Stimulated activated CD4-positive, alpha-beta T cell treated with anti-CD3 and anti-CD28 coated beads, Interleukin-4, amount 100 ng/mL, for 4 hours (primary cell): ENCODE data around the gene CFAP61.
"Not testable (repeated sequence)": the region's sequence is repeated elsewhere in the genome, so short reads cannot be mapped to it uniquely, and the experiment has no call there.

Source experiments
- DNase-seq, 2 experiments: peaks; one replicate each; pipeline ENCODE4 v3.0.0-alpha.2; 2020

CFAP61 gene

GRCh38 chr20:20333866-20334265 is 281.5 kb downstream of the CFAP61 start:
- DNase-seq: no peak

- no peak for DNase-seq
Observed at GRCh38 chr20:20334489-20334888, 282.2 kb downstream of the CFAP61 start.

GRCh38 chr20:20338133-20338730 is 285.9 kb downstream of the CFAP61 start:
- DNase-seq: no peak

- no peak for DNase-seq
Observed at GRCh38 chr20:20340443-20340842, 288.1 kb downstream of the CFAP61 start.

- DNase-seq: no peak
Observed at GRCh38 chr20:20341371-20341770, 289.0 kb downstream of the CFAP61 start.

- no peak for DNase-seq
Observed at GRCh38 chr20:20342066-20342465, 289.7 kb downstream of the CFAP61 start.

- DNase-seq: no peak
Observed at GRCh38 chr20:20343932-20344331, 291.6 kb downstream of the CFAP61 start.

- no peak for DNase-seq
Observed at GRCh38 chr20:20344476-20344875, 292.1 kb downstream of the CFAP61 start.

GRCh38 chr20:20353576-20353975 is 301.2 kb downstream of the CFAP61 start:
- no peak for DNase-seq

GRCh38 chr20:20355503-20355902 is 303.2 kb downstream of the CFAP61 start:
- not testable (repeated sequence) for DNase-seq

GRCh38 chr20:20358801-20359200 is 306.5 kb downstream of the CFAP61 start:
- DNase-seq: no peak

- DNase-seq: no peak
Observed at GRCh38 chr20:20359628-20360027, 307.3 kb downstream of the CFAP61 start.

GRCh38 chr20:20360464-20360863 is 308.1 kb downstream of the CFAP61 start:
- peak in 1 of 2 experiments; percentile 20 for DNase-seq

- DNase-seq: no peak
Observed at GRCh38 chr20:20362774-20363433, 310.6 kb downstream of the CFAP61 start.

GRCh38 chr20:20363434-20363798 is 311.1 kb downstream of the CFAP61 start:
- DNase-seq: no peak

- no peak for DNase-seq
Observed at GRCh38 chr20:20363799-20364592, 311.7 kb downstream of the CFAP61 start.

GRCh38 chr20:20364593-20365479 is 312.5 kb downstream of the CFAP61 start:
- no peak for DNase-seq

GRCh38 chr20:20365480-20366161 is 313.3 kb downstream of the CFAP61 start:
- DNase-seq: no peak

GRCh38 chr20:20366551-20366875 is 314.2 kb downstream of the CFAP61 start:
- no peak for DNase-seq

- DNase-seq: no peak
Observed at GRCh38 chr20:20366876-20367574, 314.7 kb downstream of the CFAP61 start.

GRCh38 chr20:20367575-20368417 is 315.5 kb downstream of the CFAP61 start, which contains the start of gene INSM1:
TSS of gene INSM1 (plus strand) at chr20:20368104. CDS start at chr20:20368268, 164 bp downstream.
- DNase-seq: no peak
